Natural killer cell (primary cell): ENCODE data around the gene PHETA1. TPM values are rescaled to one million over a fixed set of nuclear protein-coding genes. Genes with fewer than 3 reads are reported as not detected.

Experiments used
- ATAC-seq, 3 donors: fragments of 150-1000 bp in 2 of 3; fragments of 200-7000 bp in 1 of 3; cut with Tn5 transposase; 1 replicate in 1 of 3; 2 replicates in 2 of 3; pipeline ENCODE4 v1.10.0; 2021; ENCODE audit warnings: mild to moderate bottlenecking in 2 of 3, moderate library complexity in 2 of 3
- DNase-seq, 2 donors: peaks; one replicate each; pipeline versions ENCODE4 v3.0.0 to v3.0.0-alpha.2; 2013 to 2021; ENCODE audit warnings: mixed read lengths in 1 of 2
- H3K27ac ChIP-seq: one replicate; pipeline ENCODE4 v1.5.1; 2013; ENCODE audit warnings: mild to moderate bottlenecking, low read length
- H3K27me3 ChIP-seq: one replicate; pipeline ENCODE4 v1.6.1; 2013; ENCODE audit warnings: low read length; ENCODE audit not compliant: control insufficient read depth, insufficient read depth
- H3K36me3 ChIP-seq: one replicate; pipeline ENCODE4 v1.6.1; 2013; ENCODE audit warnings: low read length; ENCODE audit not compliant: control insufficient read depth, insufficient read depth
- H3K4me1 ChIP-seq: one replicate; pipeline ENCODE4 v1.6.1; 2013; ENCODE audit warnings: low read length; ENCODE audit not compliant: control insufficient read depth, insufficient read depth
- H3K4me3 ChIP-seq: one replicate; pipeline ENCODE4 v1.5.1; 2013; ENCODE audit warnings: low read length
- H3K9me3 ChIP-seq: one replicate; pipeline ENCODE4 v1.6.1; 2013; ENCODE audit warnings: low read length; ENCODE audit not compliant: control insufficient read depth, insufficient read depth
- H3K27ac Mint-ChIP-seq, 2 donors: one replicate each; pipeline ENCODE4 v1.8.0; 2022; ENCODE audit warnings: mild to moderate bottlenecking in 2 of 2, mixed read lengths in 2 of 2, moderate library complexity in 1 of 2
- H3K27me3 Mint-ChIP-seq, 2 donors: one replicate each; pipeline ENCODE4 v1.8.0; 2022; ENCODE audit warnings: low read depth in 2 of 2, mixed read lengths in 2 of 2
- H3K36me3 Mint-ChIP-seq: one replicate; pipeline ENCODE4 v1.8.0; 2022; ENCODE audit warnings: mixed read lengths
- H3K4me1 Mint-ChIP-seq, 2 donors: one replicate each; pipeline ENCODE4 v1.8.0; 2022; ENCODE audit warnings: mixed read lengths in 2 of 2
- H3K4me3 Mint-ChIP-seq: one replicate; pipeline ENCODE4 v1.8.0; 2022; ENCODE audit warnings: mild to moderate bottlenecking, moderate library complexity, mixed read lengths
- H3K9me3 Mint-ChIP-seq, 2 donors: one replicate each; pipeline ENCODE4 v1.8.0; 2022; ENCODE audit warnings: mixed read lengths in 2 of 2
- CTCF ChIP-seq: fragments of 200-600 bp; IDR thresholded peaks from one replicate; pipeline ENCODE4 v1.8.0; 2022; ENCODE audit warnings: antibody characterized with exemption
- WGBS: methylation state at CpG from one replicate; pipeline ENCODE4 v1.1.7; 2013; ENCODE audit warnings: missing lambda C conversion rate; ENCODE audit not compliant: insufficient coverage; 5-methylcytosine and 5-hydroxymethylcytosine counted together
- intact Hi-C: fragments of 100-400 bp; cut with micrococcal nuclease; formaldehyde crosslinking; loops from one replicate; pipeline ENCODE4 v1.14.2; 2022
- total RNA-seq, 4 donors: library from RNA; stranded (reverse); fragments of 120-200 nt in 1 of 4; gene quantifications; one replicate each; pipeline versions ENCODE4 v1.2.3 to v1.2.4, GENCODE V29; 2013 to 2022

Gene PHETA1
- total RNA-seq, 3 donors from 2014 or later (not counting 1 experiment from before 2014, with no cell fraction given), result 3.4 to 3.8 (median 3.5) TPM

- Histone ChIP-seq H3K9me3 (peaks cover 9% of the 10 kb centered on the region), H3K36me3 (no peaks in the 10 kb centered on the region), H3K4me1 (peaks cover 9% of the 10 kb centered on the region), H3K27ac (no peak overlapping the region), H3K4me3 (no peak overlapping the region), H3K27me3 (no peaks in the 10 kb centered on the region)
- H3K36me3 Mint-ChIP-seq, result no peaks in the 10 kb centered on the region
- DNase-seq (no peak), ATAC-seq (no peak)
- no peak for TF ChIP-seq CTCF
- H3K9me3 Mint-ChIP-seq, result no peaks in the 10 kb centered on the region
- no peak overlapping the region for H3K27ac Mint-ChIP-seq
- no peaks in the 10 kb centered on the region for H3K27me3 Mint-ChIP-seq
- H3K4me3 Mint-ChIP-seq, result no peak overlapping the region
- intact Hi-C loops, result no loop called here
- 95% methylated on average over 2 of the region's 2 CpGs for WGBS
- no peaks in the 10 kb centered on the region for H3K4me1 Mint-ChIP-seq
These were observed 17.9 kb downstream of the PHETA1 start for GRCh38 chr12:111351026-111351425.

- no peaks in the 10 kb centered on the region for H3K4me1 Mint-ChIP-seq
- Histone ChIP-seq H3K4me3 (no peak overlapping the region), H3K9me3 (peaks cover 9% of the 10 kb centered on the region), H3K27ac (no peak overlapping the region), H3K4me1 (peaks cover 3% of the 10 kb centered on the region), H3K36me3 (no peaks in the 10 kb centered on the region), H3K27me3 (no peaks in the 10 kb centered on the region)
- ATAC-seq, result no peak
- intact Hi-C loops, result no loop called here
- DNase-seq, result no peak
- no peaks in the 10 kb centered on the region for H3K36me3 Mint-ChIP-seq
- no peaks in the 10 kb centered on the region for H3K27me3 Mint-ChIP-seq
- H3K9me3 Mint-ChIP-seq, result no peaks in the 10 kb centered on the region
- TF ChIP-seq CTCF, result no peak
- 91% methylated on average over 12 of the region's 17 CpGs for WGBS
- no peak overlapping the region for H3K27ac Mint-ChIP-seq
- no peak overlapping the region for H3K4me3 Mint-ChIP-seq
These were observed 19.0 kb downstream of the PHETA1 start for GRCh38 chr12:111349748-111350520.

- Mint-ChIP-seq H3K27me3 (no peaks in the 10 kb centered on the region), H3K27ac (no peak overlapping the region), H3K4me3 (no peak overlapping the region), H3K4me1 (no peaks in the 10 kb centered on the region), H3K36me3 (no peaks in the 10 kb centered on the region), H3K9me3 (no peaks in the 10 kb centered on the region)
- Histone ChIP-seq H3K36me3 (no peaks in the 10 kb centered on the region), H3K27ac (no peak overlapping the region), H3K9me3 (peaks cover 9% of the 10 kb centered on the region), H3K4me1 (no peaks in the 10 kb centered on the region), H3K4me3 (no peak overlapping the region), H3K27me3 (no peaks in the 10 kb centered on the region)
- intact Hi-C loops, result no loop called here
- DNase-seq, result no peak
- no peak for TF ChIP-seq CTCF
- no peak for ATAC-seq
- WGBS, result 93% methylated on average over 11 of the region's 11 CpGs
These were observed 19.7 kb downstream of the PHETA1 start for GRCh38 chr12:111349101-111349747.
